HCT116 (cell line): ENCODE results near the gene ABHD16A.

ENCODE experiments used
- CEBPB ChIP-seq: IDR thresholded peaks from 2 replicates; pipeline ENCODE4 v1.6.1; 2012; ENCODE audit warnings: low read depth
- ELF1 ChIP-seq: IDR thresholded peaks from 2 replicates; pipeline ENCODE4 v1.6.1; 2012; ENCODE audit warnings: low read depth, borderline replicate concordance
- EZH2 ChIP-seq: fragments of 200-600 bp; sonication (generic); IDR thresholded peaks from 2 replicates; pipeline ENCODE4 v1.6.1; 2017; ENCODE audit warnings: antibody characterized with exemption, mixed run types
- EZH2phosphoT487 ChIP-seq: fragments of 200-600 bp; IDR thresholded peaks from 2 replicates; pipeline ENCODE4 v1.6.1; 2018; ENCODE audit warnings: antibody characterized with exemption, borderline replicate concordance
- POLR2A ChIP-seq: IDR thresholded peaks from 2 replicates; pipeline ENCODE4 v1.7.0; 2011; ENCODE audit warnings: borderline replicate concordance; ENCODE audit not compliant: insufficient read depth, insufficient read length; ENCODE audit errors: extremely low read depth
- POLR2AphosphoS5 ChIP-seq: IDR thresholded peaks from 2 replicates; pipeline ENCODE4 v1.6.1; 2011; ENCODE audit warnings: mild to moderate bottlenecking, low read depth, low read length, moderate library complexity
- SP1 ChIP-seq: IDR thresholded peaks from 2 replicates; pipeline ENCODE4 v1.6.1; 2012; ENCODE audit warnings: low read depth
- YY1 ChIP-seq: IDR thresholded peaks from 2 replicates; pipeline ENCODE4 v1.6.1; 2011; ENCODE audit warnings: low read length, low read depth, moderate library complexity, mild to moderate bottlenecking; ENCODE audit not compliant: insufficient replicate concordance; ENCODE audit errors: extremely low read depth
- ZFX ChIP-seq: fragments of 450-650 bp; IDR thresholded peaks from 2 replicates; pipeline ENCODE4 v1.6.1; 2017
- TF ChIP-seq, protein P1 (sequence below), 3 experiments: fragments of 200-600 bp in 1 of 3; sonication (generic) in 1 of 3; IDR thresholded peaks in 2 of 3; conservative IDR thresholded peaks in 1 of 3; 2 replicates each; pipeline ENCODE4 v1.5.1; 2012 to 2017; ENCODE audit warnings: low read depth in 2 of 3, low read length in 2 of 3, antibody characterized with exemption in 1 of 3, borderline replicate concordance in 1 of 3, control low read depth in 1 of 3, mild to moderate bottlenecking in 1 of 3, mixed read lengths in 1 of 3, mixed run types in 1 of 3, moderate library complexity in 1 of 3; ENCODE audit not compliant: insufficient read depth in 1 of 3
- TF ChIP-seq, protein P2 (sequence below): IDR thresholded peaks from 2 replicates; pipeline ENCODE4 v1.6.1; 2011; ENCODE audit warnings: mild to moderate bottlenecking, low read length, moderate library complexity; ENCODE audit not compliant: insufficient replicate concordance; ENCODE audit errors: extremely low read depth
- TF ChIP-seq, protein P3 (sequence below): IDR thresholded peaks from 2 replicates; pipeline ENCODE4 v1.6.1; 2012
- TF ChIP-seq, protein P4 (sequence below): IDR thresholded peaks from 2 replicates; pipeline ENCODE4 v1.6.1; 2012

DNA sequence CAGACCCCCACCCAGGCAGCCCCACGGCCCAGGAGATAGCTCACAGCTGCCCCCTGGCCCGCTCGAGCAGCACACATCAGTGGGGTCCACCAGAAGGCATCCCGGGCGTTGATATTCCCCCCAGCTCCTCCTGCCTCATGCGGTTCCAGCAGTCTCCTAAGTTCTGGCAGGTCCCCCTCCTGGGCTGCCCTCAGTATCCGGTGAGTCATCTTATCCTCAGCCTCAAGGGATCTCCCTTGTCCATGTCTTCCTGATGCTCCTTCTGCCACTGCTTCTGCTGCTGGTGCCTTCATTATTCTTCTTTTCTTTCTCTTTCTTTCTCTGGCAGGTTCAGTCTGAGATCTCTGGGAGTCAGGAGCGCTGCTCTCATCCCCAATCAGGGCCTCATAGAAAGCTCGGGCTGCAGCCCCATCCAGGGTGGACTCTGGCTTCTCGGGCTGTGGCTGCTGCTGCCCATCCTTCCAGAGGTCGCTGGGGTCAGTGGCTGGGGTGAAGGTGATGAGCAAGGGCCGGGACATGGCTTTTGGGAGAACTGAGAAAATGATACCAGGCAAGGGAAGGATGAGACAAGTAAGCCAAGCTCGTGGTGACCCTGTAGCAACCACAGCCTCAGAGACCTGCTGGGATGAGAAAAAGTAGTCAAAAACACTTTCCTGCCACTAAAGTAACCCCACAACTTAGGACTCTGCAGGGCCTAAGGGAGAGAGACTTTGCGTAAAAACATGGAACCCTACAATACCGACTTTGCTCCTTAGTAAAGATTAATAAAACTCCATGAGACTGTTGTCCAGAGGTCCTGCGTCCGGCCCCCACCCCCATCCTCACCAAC is 38.9 kb downstream of the ABHD16A start:
- TF ChIP-seq, protein P1, sequence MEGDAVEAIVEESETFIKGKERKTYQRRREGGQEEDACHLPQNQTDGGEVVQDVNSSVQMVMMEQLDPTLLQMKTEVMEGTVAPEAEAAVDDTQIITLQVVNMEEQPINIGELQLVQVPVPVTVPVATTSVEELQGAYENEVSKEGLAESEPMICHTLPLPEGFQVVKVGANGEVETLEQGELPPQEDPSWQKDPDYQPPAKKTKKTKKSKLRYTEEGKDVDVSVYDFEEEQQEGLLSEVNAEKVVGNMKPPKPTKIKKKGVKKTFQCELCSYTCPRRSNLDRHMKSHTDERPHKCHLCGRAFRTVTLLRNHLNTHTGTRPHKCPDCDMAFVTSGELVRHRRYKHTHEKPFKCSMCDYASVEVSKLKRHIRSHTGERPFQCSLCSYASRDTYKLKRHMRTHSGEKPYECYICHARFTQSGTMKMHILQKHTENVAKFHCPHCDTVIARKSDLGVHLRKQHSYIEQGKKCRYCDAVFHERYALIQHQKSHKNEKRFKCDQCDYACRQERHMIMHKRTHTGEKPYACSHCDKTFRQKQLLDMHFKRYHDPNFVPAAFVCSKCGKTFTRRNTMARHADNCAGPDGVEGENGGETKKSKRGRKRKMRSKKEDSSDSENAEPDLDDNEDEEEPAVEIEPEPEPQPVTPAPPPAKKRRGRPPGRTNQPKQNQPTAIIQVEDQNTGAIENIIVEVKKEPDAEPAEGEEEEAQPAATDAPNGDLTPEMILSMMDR (IDR thresholded peaks at IDR 0.05 in 2 of 3, conservative IDR thresholded peaks at IDR 0.05 in 1 of 3; ENCODE audit: borderline replicate concordance in 1 of 3, insufficient read depth in 1 of 3, low read depth in 2 of 3, low read length in 2 of 3) = no peak
- no peak for TF ChIP-seq ZFX
- no peak for TF ChIP-seq POLR2A
- TF ChIP-seq SP1 = no peak
- TF ChIP-seq, protein P2, sequence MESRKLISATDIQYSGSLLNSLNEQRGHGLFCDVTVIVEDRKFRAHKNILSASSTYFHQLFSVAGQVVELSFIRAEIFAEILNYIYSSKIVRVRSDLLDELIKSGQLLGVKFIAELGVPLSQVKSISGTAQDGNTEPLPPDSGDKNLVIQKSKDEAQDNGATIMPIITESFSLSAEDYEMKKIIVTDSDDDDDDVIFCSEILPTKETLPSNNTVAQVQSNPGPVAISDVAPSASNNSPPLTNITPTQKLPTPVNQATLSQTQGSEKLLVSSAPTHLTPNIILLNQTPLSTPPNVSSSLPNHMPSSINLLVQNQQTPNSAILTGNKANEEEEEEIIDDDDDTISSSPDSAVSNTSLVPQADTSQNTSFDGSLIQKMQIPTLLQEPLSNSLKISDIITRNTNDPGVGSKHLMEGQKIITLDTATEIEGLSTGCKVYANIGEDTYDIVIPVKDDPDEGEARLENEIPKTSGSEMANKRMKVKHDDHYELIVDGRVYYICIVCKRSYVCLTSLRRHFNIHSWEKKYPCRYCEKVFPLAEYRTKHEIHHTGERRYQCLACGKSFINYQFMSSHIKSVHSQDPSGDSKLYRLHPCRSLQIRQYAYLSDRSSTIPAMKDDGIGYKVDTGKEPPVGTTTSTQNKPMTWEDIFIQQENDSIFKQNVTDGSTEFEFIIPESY = no peak
- TF ChIP-seq, protein P3, sequence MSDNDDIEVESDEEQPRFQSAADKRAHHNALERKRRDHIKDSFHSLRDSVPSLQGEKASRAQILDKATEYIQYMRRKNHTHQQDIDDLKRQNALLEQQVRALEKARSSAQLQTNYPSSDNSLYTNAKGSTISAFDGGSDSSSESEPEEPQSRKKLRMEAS = no peak
- TF ChIP-seq EZH2phosphoT487 = no peak
- TF ChIP-seq YY1 = no peak
- no peak for TF ChIP-seq POLR2AphosphoS5
- TF ChIP-seq EZH2 = no peak
- no peak for TF ChIP-seq ELF1
- no peak for TF ChIP-seq CEBPB
- TF ChIP-seq, protein P4, sequence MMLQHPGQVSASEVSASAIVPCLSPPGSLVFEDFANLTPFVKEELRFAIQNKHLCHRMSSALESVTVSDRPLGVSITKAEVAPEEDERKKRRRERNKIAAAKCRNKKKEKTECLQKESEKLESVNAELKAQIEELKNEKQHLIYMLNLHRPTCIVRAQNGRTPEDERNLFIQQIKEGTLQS = no peak
